Measurements from ENCODE around the gene TP53RK. TPM values are rescaled to one million over a fixed set of nuclear protein-coding genes. Genes with fewer than 3 reads are reported as not detected.

The TP53RK gene
- total RNA-seq, 1 experiment from 2014 or later: 21.5 TPM

DNA sequence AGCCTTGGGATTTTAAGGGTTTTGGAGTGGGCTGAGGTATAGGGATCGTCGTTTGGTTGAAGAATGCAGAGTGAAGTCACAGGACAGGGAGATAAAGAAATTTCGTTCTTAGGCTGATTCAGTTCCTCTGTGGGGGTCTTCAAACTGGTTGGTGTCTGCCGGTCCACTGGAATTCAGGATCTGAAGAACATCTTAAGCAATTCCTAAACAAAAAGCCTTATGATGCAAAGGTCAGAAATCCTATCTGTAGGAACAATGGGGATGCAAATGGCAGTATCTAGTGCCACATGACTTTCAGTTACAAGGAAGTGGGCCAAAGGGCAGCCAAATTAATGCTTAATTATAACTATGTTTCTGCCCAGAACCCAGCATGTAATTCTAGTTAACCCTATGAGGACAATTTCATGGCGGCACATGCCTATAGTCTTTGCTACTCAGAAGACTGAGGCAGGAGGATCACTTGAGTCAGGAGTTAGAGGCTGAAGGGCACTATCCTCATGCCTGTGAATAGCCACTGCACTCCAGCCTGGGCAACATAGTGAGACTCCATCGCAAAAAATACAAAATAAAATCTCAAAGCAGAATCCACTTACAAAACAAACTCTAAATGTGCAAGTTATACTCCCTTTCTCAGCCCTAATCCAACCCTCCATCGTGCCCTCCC, 15.6 kb upstream of the TP53RK start:
- no peak overlapping the region for H3K4ac ChIP-seq (ENCODE audit: low read depth, low read length)
- no peaks in the 10 kb centered on the region for H4K20me1 ChIP-seq (ENCODE audit: control insufficient read depth, insufficient read depth, insufficient read length)
- no peaks in the 10 kb centered on the region; the same call in 1 of the 2 replicates for H3K4me1 ChIP-seq (ENCODE audit: insufficient read depth, low read length)
- H2BK12ac ChIP-seq (ENCODE audit: insufficient read length, low read depth, low read length): no peak overlapping the region
- no peaks in the 10 kb centered on the region for H3K27me3 ChIP-seq (ENCODE audit: insufficient read depth, low read length)
- TF ChIP-seq, protein P1, sequence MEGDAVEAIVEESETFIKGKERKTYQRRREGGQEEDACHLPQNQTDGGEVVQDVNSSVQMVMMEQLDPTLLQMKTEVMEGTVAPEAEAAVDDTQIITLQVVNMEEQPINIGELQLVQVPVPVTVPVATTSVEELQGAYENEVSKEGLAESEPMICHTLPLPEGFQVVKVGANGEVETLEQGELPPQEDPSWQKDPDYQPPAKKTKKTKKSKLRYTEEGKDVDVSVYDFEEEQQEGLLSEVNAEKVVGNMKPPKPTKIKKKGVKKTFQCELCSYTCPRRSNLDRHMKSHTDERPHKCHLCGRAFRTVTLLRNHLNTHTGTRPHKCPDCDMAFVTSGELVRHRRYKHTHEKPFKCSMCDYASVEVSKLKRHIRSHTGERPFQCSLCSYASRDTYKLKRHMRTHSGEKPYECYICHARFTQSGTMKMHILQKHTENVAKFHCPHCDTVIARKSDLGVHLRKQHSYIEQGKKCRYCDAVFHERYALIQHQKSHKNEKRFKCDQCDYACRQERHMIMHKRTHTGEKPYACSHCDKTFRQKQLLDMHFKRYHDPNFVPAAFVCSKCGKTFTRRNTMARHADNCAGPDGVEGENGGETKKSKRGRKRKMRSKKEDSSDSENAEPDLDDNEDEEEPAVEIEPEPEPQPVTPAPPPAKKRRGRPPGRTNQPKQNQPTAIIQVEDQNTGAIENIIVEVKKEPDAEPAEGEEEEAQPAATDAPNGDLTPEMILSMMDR (conservative IDR thresholded peaks at IDR 0.05): no peak
- H3K18ac ChIP-seq (ENCODE audit: insufficient read length, low read depth, low read length): peak overlapping the region; percentile 15
- WGBS (ENCODE audit: extremely low coverage, insufficient read length, low lambda C conversion rate): no CpG with 5 or more reads among the region's 7 CpGs
- peaks cover 3 to 17% (median 4%) of the 10 kb centered on the region in 3 experiments; a peak in 6 of 7 replicates for H3K36me3 Mint-ChIP-seq (ENCODE audit: insufficient read depth in 1 of 3, low read depth in 3 of 3)
- H3K4me3 Mint-ChIP-seq: no peak overlapping the region
- no peak overlapping the region for H3K27ac ChIP-seq (ENCODE audit: insufficient read length, low read depth, low read length)
- no peak for DNase-seq
- no peak overlapping the region for H2BK20ac ChIP-seq (ENCODE audit: low read depth, low read length, poor library complexity, severe bottlenecking)
- peaks cover 6% of the 10 kb centered on the region for H3K9me3 ChIP-seq (ENCODE audit: control insufficient read depth, low read depth, low read length)
- no peak overlapping the region for H2AK5ac ChIP-seq (ENCODE audit: insufficient read length, low read length)
- peaks cover 13 to 22% of the 10 kb centered on the region in 2 experiments for H3K9me3 Mint-ChIP-seq
- H3K27me3 Mint-ChIP-seq (ENCODE audit: low read depth): peaks cover 3% of the 10 kb centered on the region; the same call in 1 of the 2 replicates
- no peak overlapping the region for H3T11ph ChIP-seq (ENCODE audit: low read length)
- no peak overlapping the region for H2BK120ac ChIP-seq (ENCODE audit: low read depth, low read length, poor library complexity, severe bottlenecking)
- no peak overlapping the region for H2AFZ ChIP-seq (ENCODE audit: low read length)
- H3K23ac ChIP-seq (ENCODE audit: insufficient read length, low read depth, low read length): no peak overlapping the region
- no peak overlapping the region for H4K8ac ChIP-seq (replicated peaks; ENCODE audit: insufficient read length, low read depth, low read length)
- no peaks in the 10 kb centered on the region for H3K79me2 ChIP-seq (ENCODE audit: insufficient read depth, low read length)
- no peak overlapping the region for H2BK5ac ChIP-seq (ENCODE audit: insufficient read length, low read length)
- H2BK15ac ChIP-seq (ENCODE audit: low read depth, low read length): no peak overlapping the region
- no peak overlapping the region for H4K91ac ChIP-seq (ENCODE audit: insufficient read length, low read depth, low read length)
- peak overlapping the region; percentile 27 for H3K4me2 ChIP-seq (ENCODE audit: insufficient read depth, insufficient read length, low read length)
- no peak overlapping the region for H4K5ac ChIP-seq (ENCODE audit: insufficient read length, low read depth, low read length)
- H3K9ac ChIP-seq (ENCODE audit: extremely low read depth, insufficient read length, low read length): no peak overlapping the region
- no peak overlapping the region for H3K14ac ChIP-seq (ENCODE audit: insufficient read depth, low read length)
- no peaks in the 10 kb centered on the region for H3K79me1 ChIP-seq (ENCODE audit: insufficient read depth, low read depth, low read length, poor library complexity, severe bottlenecking)
- peaks cover 53 to 60% of the 10 kb centered on the region in 2 experiments for H3K4me1 Mint-ChIP-seq
- no peak overlapping the region for H3K56ac ChIP-seq (ENCODE audit: insufficient read length, low read depth, low read length)
- peaks cover 2% of the 10 kb centered on the region for H3K23me2 ChIP-seq (ENCODE audit: insufficient read length, low read depth, low read length, poor library complexity, severe bottlenecking)
- peak overlapping the region; percentile 7 to 98 (median 71); a peak in 5 of 7 replicates for H3K27ac Mint-ChIP-seq
